T1000 (cell line): ENCODE measurements around the gene VTCN1.

Experiments used
- DNase-seq: peaks from one replicate; lab custom pipeline; 2025; ENCODE audit warnings: mixed read lengths; lab: John Stamatoyannopoulos, UW

Gene VTCN1

GRCh38 chr1:117096951-117097408 is 113.7 kb downstream of the VTCN1 start:
- no peak for DNase-seq

DNA sequence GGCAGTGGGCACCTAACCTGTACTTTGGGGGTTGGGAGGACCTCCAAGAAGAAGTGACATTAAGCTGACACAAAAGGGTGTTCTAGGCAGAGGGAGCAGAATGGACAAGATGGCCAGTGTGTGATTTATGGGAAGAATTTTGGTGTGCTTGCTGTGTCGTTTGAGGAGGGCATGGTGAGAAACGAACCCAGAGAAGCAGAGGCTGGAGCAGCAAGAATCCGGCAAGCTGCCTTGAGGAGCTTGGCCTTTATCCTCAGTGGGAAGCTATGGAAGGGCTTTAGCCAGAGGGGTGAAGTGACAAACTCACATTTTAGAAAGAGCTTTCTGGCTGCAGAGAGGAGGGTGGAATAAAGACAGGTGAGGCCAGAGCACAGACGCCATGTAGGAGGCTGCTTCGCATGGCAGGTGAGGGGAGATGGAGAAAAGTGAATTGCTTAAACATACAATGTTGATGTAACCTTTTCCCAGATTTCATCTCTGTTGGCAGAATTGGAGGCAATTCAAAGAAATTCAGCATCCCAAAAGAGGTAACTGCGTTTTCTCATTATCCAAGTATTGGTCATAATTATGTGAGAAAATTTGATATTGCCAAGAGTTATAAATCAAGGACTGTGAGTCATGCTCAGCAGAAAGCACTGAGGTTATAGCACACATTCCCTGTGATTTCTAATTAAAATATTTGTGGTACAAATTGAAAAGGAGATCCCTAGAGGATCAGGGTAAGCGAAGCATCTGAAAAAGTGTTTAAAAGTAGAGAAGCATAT is 115.7 kb downstream of the VTCN1 start:
- no peak for DNase-seq

DNA sequence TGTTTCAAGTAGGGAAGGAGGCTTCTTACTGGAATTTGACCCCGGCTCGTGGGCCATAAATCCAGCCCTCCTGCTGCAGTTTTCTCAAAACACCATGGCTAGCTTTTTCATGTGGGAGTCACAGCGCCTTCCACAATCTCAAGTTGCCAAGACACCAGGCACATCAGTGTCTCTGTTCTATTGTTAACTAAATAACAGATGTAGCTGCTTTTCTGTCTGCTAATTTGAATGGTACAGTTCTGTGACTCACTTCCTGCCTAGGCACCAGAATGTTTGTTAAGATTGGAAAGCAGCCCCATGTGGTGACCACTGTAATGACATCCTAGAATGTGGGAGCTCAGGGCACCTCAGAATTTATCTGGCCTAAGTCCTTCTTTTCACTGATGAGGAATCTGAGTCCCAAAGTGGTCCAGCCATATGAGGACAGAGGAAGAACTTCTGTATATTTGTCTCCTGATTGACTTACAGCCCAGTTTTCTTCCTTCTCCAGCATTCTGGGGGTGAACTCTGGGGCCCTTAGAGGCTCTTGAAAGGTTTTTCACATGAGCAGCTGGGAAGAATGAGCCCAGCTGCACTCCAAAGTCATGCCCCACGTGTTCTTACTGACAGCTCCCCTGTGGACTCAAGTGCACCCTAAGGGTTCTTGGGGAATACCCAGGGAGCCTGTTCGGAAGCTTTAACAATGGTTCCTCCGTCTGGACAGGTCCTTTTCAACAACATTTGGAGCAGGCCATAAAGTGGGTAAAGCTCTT is 116.7 kb downstream of the VTCN1 start:
- no peak for DNase-seq
